Trophoblast cell (in vitro differentiated cells and primary cell): ENCODE measurements around the gene TLDC2.

Source experiments
- DNase-seq, 2 donors: peaks; one replicate each; pipeline ENCODE4 v3.0.0-alpha.2; 2016
- H2AFZ ChIP-seq: 2 replicates; pipeline ENCODE4 v1.6.1; 2013; ENCODE audit warnings: low read length, moderate library complexity, mild to moderate bottlenecking; ENCODE audit not compliant: insufficient read depth, poor library complexity
- H2AK5ac ChIP-seq: 2 replicates; pipeline ENCODE4 v1.6.1; 2013; ENCODE audit warnings: mild to moderate bottlenecking, low read length
- H2BK120ac ChIP-seq: 2 replicates; pipeline ENCODE4 v1.6.1; 2013; ENCODE audit warnings: low read length, mild to moderate bottlenecking, moderate library complexity; ENCODE audit not compliant: insufficient read depth, poor library complexity
- H2BK12ac ChIP-seq: 2 replicates; pipeline ENCODE4 v1.6.1; 2013; ENCODE audit warnings: mild to moderate bottlenecking, low read length, moderate library complexity
- H2BK5ac ChIP-seq: 2 replicates; pipeline ENCODE4 v1.6.1; 2013; ENCODE audit warnings: low read length, low read depth, moderate library complexity, mild to moderate bottlenecking; ENCODE audit not compliant: poor library complexity
- H3K14ac ChIP-seq: 2 replicates; pipeline ENCODE4 v1.6.1; 2013; ENCODE audit warnings: mild to moderate bottlenecking, low read length
- H3K18ac ChIP-seq: 2 replicates; pipeline ENCODE4 v1.6.1; 2013; ENCODE audit warnings: mild to moderate bottlenecking, low read length
- H3K23ac ChIP-seq: 2 replicates; pipeline ENCODE4 v1.6.1; 2013; ENCODE audit warnings: low read length
- H3K27ac ChIP-seq: 2 replicates; pipeline ENCODE4 v1.5.1; 2013; ENCODE audit warnings: low read depth, mild to moderate bottlenecking, inconsistent platforms, low read length, moderate library complexity
- H3K27me3 ChIP-seq: 2 replicates; pipeline ENCODE4 v1.6.1; 2013; ENCODE audit warnings: inconsistent platforms, mild to moderate bottlenecking, low read length, moderate library complexity; ENCODE audit not compliant: insufficient read depth
- H3K36me3 ChIP-seq, 2 experiments: 1 replicate in 1 of 2; 2 replicates in 1 of 2; pipeline ENCODE4 v1.6.1; 2013; ENCODE audit warnings: low read length in 2 of 2, mild to moderate bottlenecking in 2 of 2, moderate library complexity in 1 of 2; ENCODE audit not compliant: insufficient read depth in 2 of 2, control insufficient read depth in 1 of 2
- H3K4ac ChIP-seq: 2 replicates; pipeline ENCODE4 v1.6.1; 2013; ENCODE audit warnings: low read depth, mild to moderate bottlenecking, low read length, moderate library complexity
- H3K4me1 ChIP-seq, 2 experiments: 1 replicate in 1 of 2; 2 replicates in 1 of 2; pipeline ENCODE4 v1.6.1; 2013; ENCODE audit warnings: low read length in 2 of 2, mild to moderate bottlenecking in 2 of 2, moderate library complexity in 1 of 2; ENCODE audit not compliant: insufficient read depth in 2 of 2, control insufficient read depth in 1 of 2
- H3K4me2 ChIP-seq: 2 replicates; pipeline ENCODE4 v1.6.1; 2013; ENCODE audit warnings: inconsistent platforms, mild to moderate bottlenecking, low read length, moderate library complexity
- H3K4me3 ChIP-seq: 2 replicates; pipeline ENCODE4 v1.5.1; 2013; ENCODE audit warnings: mild to moderate bottlenecking, low read depth, low read length, inconsistent platforms
- H3K79me1 ChIP-seq: one replicate; pipeline ENCODE4 v1.6.1; 2013; ENCODE audit warnings: low read length
- H3K79me2 ChIP-seq: 2 replicates; pipeline ENCODE4 v1.6.1; 2013; ENCODE audit warnings: low read length, mild to moderate bottlenecking; ENCODE audit not compliant: control insufficient read depth, insufficient read depth, poor library complexity
- H3K9ac ChIP-seq: 2 replicates; pipeline ENCODE4 v1.6.1; 2013; ENCODE audit warnings: mild to moderate bottlenecking, low read length
- H3K9me3 ChIP-seq: 2 replicates; pipeline ENCODE4 v1.6.1; 2013; ENCODE audit warnings: low read depth, mild to moderate bottlenecking, control low read depth, inconsistent platforms, low read length; ENCODE audit not compliant: insufficient read depth
- H4K12ac ChIP-seq: 2 replicates; pipeline ENCODE4 v1.6.1; 2013; ENCODE audit warnings: low read depth, mild to moderate bottlenecking, low read length, moderate library complexity
- H4K8ac ChIP-seq: 2 replicates; pipeline ENCODE4 v1.6.1; 2013; ENCODE audit warnings: low read depth, mild to moderate bottlenecking, low read length, moderate library complexity
- H4K91ac ChIP-seq: one replicate; pipeline ENCODE4 v1.6.1; 2013; ENCODE audit warnings: low read depth, mild to moderate bottlenecking, low read length, moderate library complexity
- WGBS: extraction: QIAGEN DNeasy Blood & Tissue Kit; methylation state at CpG from one replicate; pipeline ENCODE4 v1.1.7; 2013; ENCODE audit warnings: missing lambda C conversion rate; ENCODE audit not compliant: insufficient read length, insufficient coverage; ENCODE audit errors: extremely low coverage; 5-methylcytosine and 5-hydroxymethylcytosine counted together

Gene TLDC2

GRCh38 chr20:36926653-36927200, 50.8 kb downstream of the TLDC2 start:
- H2AFZ ChIP-seq = no peak overlapping the region
- H3K4me3 ChIP-seq = no peak overlapping the region
- no peak overlapping the region for H2BK120ac ChIP-seq
- no peaks in the 10 kb centered on the region for H3K4me1 ChIP-seq
- no peak overlapping the region for H2BK5ac ChIP-seq
- H3K4ac ChIP-seq = no peak overlapping the region
- H3K18ac ChIP-seq = no peak overlapping the region
- H3K79me2 ChIP-seq = no peaks in the 10 kb centered on the region
- H3K79me1 ChIP-seq = no peaks in the 10 kb centered on the region
- no peak overlapping the region for H4K8ac ChIP-seq
- H4K12ac ChIP-seq = no peak overlapping the region
- H3K23ac ChIP-seq = no peak overlapping the region
- H4K91ac ChIP-seq = no peak overlapping the region
- no peaks in the 10 kb centered on the region for H3K27me3 ChIP-seq
- no peak overlapping the region for H3K27ac ChIP-seq
- H3K9ac ChIP-seq = no peak overlapping the region
- WGBS = no CpG with 5 or more reads among the region's 6 CpGs
- H2BK12ac ChIP-seq = no peak overlapping the region
- no peak overlapping the region for H3K4me2 ChIP-seq
- DNase-seq = no peak
- H3K9me3 ChIP-seq = no peaks in the 10 kb centered on the region
- no peak overlapping the region for H2AK5ac ChIP-seq
- no peak overlapping the region for H3K14ac ChIP-seq
- H3K36me3 ChIP-seq = no peaks in the 10 kb centered on the region

- H3K9me3 ChIP-seq = no peaks in the 10 kb centered on the region
- no peak overlapping the region for H4K8ac ChIP-seq
- H2AK5ac ChIP-seq = no peak overlapping the region
- no peak overlapping the region for H2BK120ac ChIP-seq
- H3K4ac ChIP-seq = no peak overlapping the region
- H4K12ac ChIP-seq = no peak overlapping the region
- no peaks in the 10 kb centered on the region for H3K79me2 ChIP-seq
- no peak overlapping the region for H2BK5ac ChIP-seq
- no peak for DNase-seq
- no peak overlapping the region for H4K91ac ChIP-seq
- no peak overlapping the region for H3K4me2 ChIP-seq
- no peak overlapping the region for H3K27ac ChIP-seq
- no peak overlapping the region for H2BK12ac ChIP-seq
- H3K18ac ChIP-seq = no peak overlapping the region
- no CpG with 5 or more reads among the region's 1 CpG for WGBS
- H3K4me3 ChIP-seq = no peak overlapping the region
- H3K36me3 ChIP-seq = no peaks in the 10 kb centered on the region
- H3K9ac ChIP-seq = no peak overlapping the region
- no peaks in the 10 kb centered on the region for H3K27me3 ChIP-seq
- H3K4me1 ChIP-seq = no peaks in the 10 kb centered on the region
- H3K23ac ChIP-seq = no peak overlapping the region
- H3K79me1 ChIP-seq = no peaks in the 10 kb centered on the region
- H3K14ac ChIP-seq = no peak overlapping the region
- no peak overlapping the region for H2AFZ ChIP-seq
Measured at GRCh38 chr20:36927704-36928103, 51.8 kb downstream of the TLDC2 start.

GRCh38 chr20:36929290-36929689, 53.4 kb downstream of the TLDC2 start:
- Histone ChIP-seq H2AK5ac (no peak overlapping the region), H3K27ac (no peak overlapping the region), H4K91ac (no peak overlapping the region), H3K14ac (no peak overlapping the region), H3K79me2 (no peaks in the 10 kb centered on the region), H3K4ac (no peak overlapping the region), H3K79me1 (no peaks in the 10 kb centered on the region), H3K4me2 (no peak overlapping the region), H2BK5ac (no peak overlapping the region), H3K4me1 (no peaks in the 10 kb centered on the region), H3K9me3 (no peaks in the 10 kb centered on the region), H3K9ac (no peak overlapping the region), H3K18ac (no peak overlapping the region), H2BK12ac (no peak overlapping the region), H3K36me3 (no peaks in the 10 kb centered on the region), H3K27me3 (no peaks in the 10 kb centered on the region), H4K8ac (no peak overlapping the region), H3K4me3 (no peak overlapping the region), H3K23ac (no peak overlapping the region), H4K12ac (no peak overlapping the region), H2AFZ (no peak overlapping the region), H2BK120ac (no peak overlapping the region)
- DNase-seq = no peak
- WGBS = no CpG with 5 or more reads among the region's 6 CpGs

- H4K8ac ChIP-seq = no peak overlapping the region
- H3K79me2 ChIP-seq = no peaks in the 10 kb centered on the region
- no peak overlapping the region for H4K12ac ChIP-seq
- H2BK120ac ChIP-seq = no peak overlapping the region
- H3K79me1 ChIP-seq = no peaks in the 10 kb centered on the region
- no peak for DNase-seq
- H3K4ac ChIP-seq = no peak overlapping the region
- no peak overlapping the region for H2AFZ ChIP-seq
- no peak overlapping the region for H3K23ac ChIP-seq
- H2AK5ac ChIP-seq = no peak overlapping the region
- H3K9ac ChIP-seq = no peak overlapping the region
- H2BK5ac ChIP-seq = no peak overlapping the region
- H3K4me3 ChIP-seq = no peak overlapping the region
- H4K91ac ChIP-seq = no peak overlapping the region
- H2BK12ac ChIP-seq = no peak overlapping the region
- H3K4me2 ChIP-seq = no peak overlapping the region
- no peak overlapping the region for H3K18ac ChIP-seq
- H3K27ac ChIP-seq = no peak overlapping the region
- no peaks in the 10 kb centered on the region for H3K9me3 ChIP-seq
- H3K4me1 ChIP-seq = no peaks in the 10 kb centered on the region
- no CpG with 5 or more reads among the region's 6 CpGs for WGBS
- H3K27me3 ChIP-seq = no peaks in the 10 kb centered on the region
- no peaks in the 10 kb centered on the region for H3K36me3 ChIP-seq
- no peak overlapping the region for H3K14ac ChIP-seq
Measured at GRCh38 chr20:36929691-36930090, 53.8 kb downstream of the TLDC2 start.
